SU-DHL-6 (cell line): Measurements from ENCODE around the gene PNPLA6.

Experiments used
- EZH2phosphoT487 ChIP-seq: fragments of 200-600 bp; sonication (generic), shearing (Covaris generic); conservative IDR thresholded peaks from 2 replicates; pipeline ENCODE4 v1.6.1; 2018; ENCODE audit warnings: mild to moderate bottlenecking, antibody characterized with exemption, low read length, moderate library complexity, mixed read lengths
- TF ChIP-seq, protein P1 (sequence below): fragments of 200-600 bp; sonication (generic); IDR thresholded peaks from one replicate; pipeline ENCODE4 v1.5.1; 2017; ENCODE audit warnings: antibody characterized with exemption, mild to moderate bottlenecking, low read length, moderate library complexity; ENCODE audit not compliant: insufficient read depth, poor library complexity, severe bottlenecking

GRCh38 chr19:7610491-7611240, 75.1 kb downstream of the PNPLA6 start:
- TF ChIP-seq, protein P1, sequence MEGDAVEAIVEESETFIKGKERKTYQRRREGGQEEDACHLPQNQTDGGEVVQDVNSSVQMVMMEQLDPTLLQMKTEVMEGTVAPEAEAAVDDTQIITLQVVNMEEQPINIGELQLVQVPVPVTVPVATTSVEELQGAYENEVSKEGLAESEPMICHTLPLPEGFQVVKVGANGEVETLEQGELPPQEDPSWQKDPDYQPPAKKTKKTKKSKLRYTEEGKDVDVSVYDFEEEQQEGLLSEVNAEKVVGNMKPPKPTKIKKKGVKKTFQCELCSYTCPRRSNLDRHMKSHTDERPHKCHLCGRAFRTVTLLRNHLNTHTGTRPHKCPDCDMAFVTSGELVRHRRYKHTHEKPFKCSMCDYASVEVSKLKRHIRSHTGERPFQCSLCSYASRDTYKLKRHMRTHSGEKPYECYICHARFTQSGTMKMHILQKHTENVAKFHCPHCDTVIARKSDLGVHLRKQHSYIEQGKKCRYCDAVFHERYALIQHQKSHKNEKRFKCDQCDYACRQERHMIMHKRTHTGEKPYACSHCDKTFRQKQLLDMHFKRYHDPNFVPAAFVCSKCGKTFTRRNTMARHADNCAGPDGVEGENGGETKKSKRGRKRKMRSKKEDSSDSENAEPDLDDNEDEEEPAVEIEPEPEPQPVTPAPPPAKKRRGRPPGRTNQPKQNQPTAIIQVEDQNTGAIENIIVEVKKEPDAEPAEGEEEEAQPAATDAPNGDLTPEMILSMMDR = no peak
- no peak for TF ChIP-seq EZH2phosphoT487
